Stimulated activated CD4-positive, alpha-beta T cell treated with anti-CD3 and anti-CD28 coated beads, TNF-alpha, amount 100 ng/mL, for 48 hours (primary cell): Measurements from ENCODE around the gene KIF16B.

Experiments used
- DNase-seq, 3 donors: peaks; one replicate each; pipeline ENCODE4 v3.0.0-alpha.2; 2020; ENCODE audit warnings: low read depth in 3 of 3

The KIF16B gene

DNA sequence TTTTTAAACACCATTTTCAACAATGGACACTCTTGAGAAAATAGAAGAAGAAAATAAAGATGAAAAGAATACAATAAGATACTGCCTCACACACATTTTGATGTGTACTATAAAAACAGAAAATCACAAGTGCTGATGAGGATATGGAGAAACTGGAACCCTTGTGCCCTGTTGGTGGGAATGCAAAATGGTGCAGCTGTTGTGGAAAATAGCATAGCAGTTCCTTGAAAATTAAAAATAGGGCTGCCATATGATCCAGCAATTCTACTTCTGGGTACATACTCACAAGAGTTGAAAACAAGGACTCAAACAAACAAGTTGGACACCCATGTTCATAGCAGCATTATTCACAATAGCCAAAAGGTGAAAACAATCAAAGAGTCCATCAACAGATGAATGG lies 173.0 kb downstream of the KIF16B start:
- no peak for DNase-seq

- no peak for DNase-seq
These were observed 173.4 kb downstream of the KIF16B start for GRCh38 chr20:16399801-16400200.

GRCh38 chr20:16397086-16397485 lies 176.2 kb downstream of the KIF16B start:
- DNase-seq: no peak

DNA sequence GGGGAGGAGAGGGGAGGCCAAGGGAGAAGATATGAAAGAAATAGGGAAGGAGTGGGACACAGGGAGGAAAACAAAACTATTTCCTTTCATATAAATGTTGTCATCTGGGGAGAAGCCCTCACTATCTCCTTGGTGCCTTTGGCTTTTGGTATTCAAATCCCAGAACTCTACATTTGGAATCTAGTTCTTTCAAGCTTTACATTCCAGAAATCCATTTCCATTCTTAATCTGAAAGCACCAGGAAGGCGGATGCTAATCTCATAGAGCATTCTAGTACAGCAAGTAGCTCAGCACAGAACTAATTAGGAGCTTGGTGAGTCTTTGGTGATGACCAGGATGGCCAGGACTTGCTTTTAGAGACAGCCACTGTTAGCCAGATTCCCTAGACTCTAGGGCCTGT lies 177.9 kb downstream of the KIF16B start:
- no peak for DNase-seq

GRCh38 chr20:16394784-16395183 lies 178.5 kb downstream of the KIF16B start:
- DNase-seq: no peak

DNA sequence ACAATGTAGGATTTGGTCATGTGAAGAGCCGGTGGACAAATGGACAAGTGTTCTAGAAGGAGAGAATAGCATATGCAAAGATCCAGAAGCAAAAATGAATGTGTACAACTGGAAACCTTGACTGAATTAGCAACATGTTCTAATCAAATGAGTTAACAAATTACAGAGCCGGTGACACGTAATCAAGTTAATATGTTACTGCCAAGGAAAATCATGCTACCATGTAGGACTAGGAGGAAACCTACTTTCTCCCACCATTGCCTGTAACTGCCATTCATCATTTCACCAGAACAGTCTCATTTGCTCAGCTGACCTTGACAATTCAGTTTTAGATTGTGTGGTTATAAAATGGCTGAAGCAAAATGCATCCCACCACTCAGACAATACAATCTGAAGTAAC lies 179.4 kb downstream of the KIF16B start:
- DNase-seq: no peak

DNA sequence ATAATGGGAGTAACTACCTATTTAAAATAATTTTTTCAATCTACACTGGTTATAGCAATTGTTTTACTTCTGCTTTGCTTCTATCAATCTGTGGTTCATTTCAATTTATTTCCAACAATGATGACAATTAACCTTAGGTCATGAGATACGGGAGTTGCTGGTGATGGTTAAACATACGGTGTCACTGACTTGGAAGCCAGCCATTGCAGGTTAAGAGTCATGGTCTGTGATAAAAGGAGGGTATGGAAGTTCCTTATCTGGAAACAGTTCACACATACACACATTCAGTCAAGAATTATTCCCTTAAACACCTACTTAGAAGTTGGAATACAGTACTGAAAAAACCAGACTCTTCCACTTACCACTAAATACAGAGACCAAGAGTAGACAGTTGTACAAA lies 180.0 kb downstream of the KIF16B start:
- no peak for DNase-seq

- no peak for DNase-seq
These were observed 180.9 kb downstream of the KIF16B start for GRCh38 chr20:16392346-16392745.

DNA sequence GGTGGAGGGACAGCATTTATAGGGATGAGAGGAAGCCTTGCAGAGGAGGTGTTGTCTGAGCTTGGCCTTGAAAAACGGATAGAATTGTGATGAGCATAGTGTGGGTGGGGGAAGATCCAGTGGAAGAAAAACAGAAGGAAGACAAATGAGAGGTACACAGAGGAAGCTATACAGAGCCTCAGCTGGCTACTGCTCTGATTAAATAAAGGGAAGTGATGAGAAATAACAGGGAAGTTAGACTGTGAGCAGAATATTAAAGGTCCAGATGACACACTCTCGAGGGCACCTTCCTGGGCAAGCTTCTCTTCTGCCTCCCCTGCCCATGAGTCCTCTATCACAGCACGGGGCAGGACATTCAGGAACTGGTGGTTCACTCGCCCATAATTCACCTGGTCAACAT lies 182.3 kb downstream of the KIF16B start:
- DNase-seq: no peak

GRCh38 chr20:16388731-16389130 lies 184.5 kb downstream of the KIF16B start:
- DNase-seq: no peak

DNA sequence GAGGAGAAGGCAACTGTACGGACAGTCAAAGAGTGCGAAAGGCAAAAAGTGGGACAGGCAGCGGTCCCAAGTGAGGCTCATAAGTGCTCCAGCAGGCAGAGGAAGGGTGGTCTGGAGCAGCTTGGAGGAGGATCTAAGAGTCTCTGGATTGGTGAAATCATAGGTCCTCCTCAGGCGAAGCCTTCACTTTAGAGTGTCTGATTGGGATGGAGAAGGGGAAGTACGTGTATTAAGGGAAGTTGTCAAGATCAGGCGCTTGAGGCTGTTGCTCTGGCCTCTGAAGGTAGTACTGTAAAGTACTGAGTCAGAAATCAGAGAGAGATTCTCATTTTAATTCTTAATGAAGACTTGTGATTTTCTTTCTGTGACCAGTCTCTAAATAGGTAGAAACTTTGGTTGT lies 185.6 kb downstream of the KIF16B start:
- DNase-seq: no peak

GRCh38 chr20:16385891-16386290 lies 187.4 kb downstream of the KIF16B start:
- no peak for DNase-seq

DNA sequence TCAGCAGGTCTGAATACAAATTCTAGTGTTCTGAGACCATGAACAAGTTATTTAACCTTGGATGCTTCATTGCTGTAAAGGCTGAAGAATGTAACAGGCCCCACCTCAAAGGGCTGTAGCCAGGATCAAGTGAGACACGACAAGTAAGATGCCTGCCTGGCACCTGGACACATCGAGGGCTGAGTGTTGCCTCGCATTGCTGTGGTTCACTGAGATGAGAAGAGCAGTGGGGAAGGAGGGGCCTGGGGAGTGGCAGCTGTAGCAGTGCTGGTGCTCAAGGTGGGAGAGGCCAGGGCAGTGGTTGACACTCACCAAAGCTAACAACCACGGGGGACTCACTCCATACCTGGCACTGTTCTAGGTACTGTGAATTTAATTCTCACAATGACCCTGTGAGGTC lies 187.8 kb downstream of the KIF16B start:
- DNase-seq: no peak

- DNase-seq: no peak
These were observed 191.8 kb downstream of the KIF16B start for GRCh38 chr20:16381444-16381843.

- no peak for DNase-seq
These were observed 194.4 kb downstream of the KIF16B start for GRCh38 chr20:16378712-16379370.

DNA sequence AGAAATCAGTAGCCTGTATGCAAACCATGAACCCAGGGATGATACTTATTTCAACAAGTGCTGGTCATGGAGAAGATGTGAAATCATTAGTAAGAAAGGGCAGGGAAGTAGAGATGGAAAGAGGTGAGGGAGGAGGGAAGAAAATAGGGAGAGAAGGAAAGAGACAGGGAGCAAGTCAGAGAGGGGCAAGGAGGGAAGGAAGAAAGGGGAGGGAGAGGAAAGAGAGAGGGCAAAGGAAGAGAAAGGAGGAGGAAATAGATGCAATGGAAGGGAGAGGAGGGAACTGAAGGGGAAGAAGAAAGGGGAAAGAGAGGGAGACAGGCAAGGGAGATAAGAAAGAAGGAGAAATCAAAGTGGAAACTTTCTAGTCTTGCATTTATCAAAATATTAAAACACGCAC lies 195.1 kb downstream of the KIF16B start:
- DNase-seq: no peak

GRCh38 chr20:16369441-16369840 lies 203.8 kb downstream of the KIF16B start:
- no peak for DNase-seq

GRCh38 chr20:16368645-16369292 lies 204.5 kb downstream of the KIF16B start:
- no peak for DNase-seq

DNA sequence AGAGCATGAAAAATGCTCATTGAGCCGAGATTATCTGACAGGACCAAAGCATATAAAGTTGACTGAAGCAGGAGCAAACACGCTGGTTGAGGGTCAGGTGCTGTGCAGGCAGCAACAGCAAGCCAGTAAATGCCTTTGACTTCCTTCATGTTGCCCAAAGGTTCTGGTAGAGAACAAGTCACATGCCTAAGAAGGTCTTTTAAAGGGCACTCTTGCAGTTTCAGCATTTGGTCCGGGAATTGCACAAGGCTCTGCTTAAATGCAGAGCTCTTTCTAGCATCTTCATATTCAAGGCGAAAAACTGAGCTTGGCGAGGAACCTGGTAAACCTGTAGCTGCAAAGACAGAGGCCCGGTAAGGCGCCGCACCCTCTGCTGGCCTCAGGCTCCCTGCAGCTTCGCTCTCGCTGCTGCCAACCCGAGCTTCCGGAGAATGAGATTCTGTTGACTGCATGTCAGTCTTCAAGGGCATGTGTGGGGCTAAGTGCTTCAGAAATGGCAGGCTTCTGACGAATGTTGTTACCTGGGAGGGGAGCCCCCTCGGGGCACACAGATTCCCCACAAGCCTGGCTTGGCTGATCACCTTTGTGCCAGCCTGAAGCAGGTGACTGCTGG lies 205.2 kb downstream of the KIF16B start:
- no peak for DNase-seq

- no peak for DNase-seq
These were observed 206.7 kb downstream of the KIF16B start for GRCh38 chr20:16366529-16366928.

DNA sequence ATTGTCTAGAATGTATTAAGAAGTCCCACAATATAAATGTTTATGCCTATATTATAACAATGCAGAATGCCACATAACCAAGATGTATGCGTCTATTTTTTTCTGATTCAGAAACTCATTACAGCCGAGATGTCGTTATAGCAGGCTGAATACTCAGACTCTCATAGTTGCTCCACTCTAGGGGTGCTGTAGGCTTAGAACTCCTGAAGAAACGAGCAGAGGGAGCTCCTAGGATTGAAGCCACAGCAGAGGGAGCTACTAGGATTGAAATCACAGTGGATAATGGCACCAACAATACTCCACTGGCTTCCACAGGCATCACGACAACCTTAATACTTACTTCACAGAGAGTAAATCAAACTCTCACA lies 208.9 kb downstream of the KIF16B start:
- no peak for DNase-seq

DNA sequence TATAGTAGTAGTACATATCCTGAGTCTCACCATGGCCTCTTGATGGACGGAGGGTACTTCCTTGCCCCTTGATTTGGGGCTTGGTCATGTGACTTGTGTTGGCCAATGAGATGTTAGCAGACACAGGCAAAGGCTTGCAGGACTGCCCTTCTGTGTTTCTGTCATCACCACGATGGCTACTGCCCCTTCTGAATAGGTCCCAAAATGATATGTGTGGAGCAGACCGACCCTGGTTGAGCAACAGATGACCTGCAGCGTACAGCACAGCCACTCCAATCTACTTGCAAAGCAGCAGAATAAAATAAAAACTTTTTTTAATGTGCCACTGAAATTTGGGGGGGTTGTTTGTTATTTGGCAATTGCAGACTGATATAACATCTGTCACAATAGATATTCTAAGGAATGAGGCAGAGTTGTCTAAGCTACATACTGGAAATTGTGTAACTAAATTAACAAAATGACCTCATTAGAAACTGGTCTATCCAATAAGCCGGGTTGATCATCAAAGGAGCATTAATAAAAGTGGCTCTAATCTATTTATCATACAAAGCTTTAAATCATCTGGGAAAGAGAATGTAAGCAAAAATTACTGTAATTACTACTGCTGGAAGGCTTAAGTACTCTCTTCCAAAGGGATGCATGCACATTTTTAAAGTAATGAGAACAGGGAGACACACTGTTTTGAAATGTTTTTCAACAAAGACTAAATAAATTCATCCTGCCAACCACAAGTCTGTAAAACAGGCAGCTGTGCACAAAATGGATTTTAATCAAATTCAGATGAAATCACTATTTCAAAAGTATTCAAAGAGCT lies 209.5 kb downstream of the KIF16B start:
- no peak for DNase-seq

DNA sequence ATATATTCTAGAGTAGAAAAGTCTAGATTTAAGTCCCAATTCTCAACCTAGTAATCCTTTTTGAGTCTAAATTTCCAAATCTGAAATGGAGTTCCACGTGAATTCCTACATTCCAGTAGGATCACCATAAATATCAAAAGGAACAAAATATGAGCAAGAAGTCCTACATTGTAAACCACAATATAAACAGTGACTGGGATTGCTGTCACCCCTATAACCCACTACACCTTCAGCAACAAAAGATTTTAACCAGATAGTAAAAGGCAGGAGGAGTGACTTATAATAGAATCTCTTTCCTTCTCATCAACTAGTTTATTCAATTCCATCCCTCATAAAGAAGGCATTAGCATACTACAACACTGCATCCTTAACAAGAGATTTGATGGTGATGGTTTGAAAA lies 210.6 kb downstream of the KIF16B start:
- DNase-seq: no peak
